ENCODE measurements around the gene CTSA.

The CTSA gene

GRCh38 chr20:45944151-45944964 lies 53.2 kb downstream of the CTSA start:
- Histone ChIP-seq H3K4me1 (ENCODE audit: low read length) (peaks cover 7% of the 10 kb centered on the region), H3K79me2 (ENCODE audit: low read length) (no peaks in the 10 kb centered on the region), H3K36me3 (replicated peaks; ENCODE audit: low read depth, low read length) (peaks cover 84% of the 10 kb centered on the region), H3K9ac (ENCODE audit: low read length) (no peak overlapping the region), H3K4me2 (ENCODE audit: low read length) (no peak overlapping the region), H2AFZ (ENCODE audit: low read depth, low read length) (no peak overlapping the region), H3K27me3 (ENCODE audit: low read depth, low read length) (no peaks in the 10 kb centered on the region), H4K20me1 (ENCODE audit: insufficient read depth, low read length) (no peaks in the 10 kb centered on the region), H3K27ac (ENCODE audit: low read length) (no peak overlapping the region), H3K9me3 (ENCODE audit: insufficient read depth, low read length) (no peaks in the 10 kb centered on the region), H3K4me3 (ENCODE audit: low read length) (no peak overlapping the region)
- no peak for TF ChIP-seq EZH2phosphoT487 (IDR thresholded peaks at IDR 0.05; ENCODE audit: low read depth)
- TF ChIP-seq CTCF (IDR thresholded peaks at IDR 0.05; ENCODE audit: low read depth, low read length) = no peak

- TF ChIP-seq EZH2phosphoT487 (IDR thresholded peaks at IDR 0.05; ENCODE audit: low read depth) (no peak), CTCF (IDR thresholded peaks at IDR 0.05; ENCODE audit: low read depth, low read length) (no peak)
- no peak overlapping the region for H3K27ac ChIP-seq (ENCODE audit: low read length)
Measured at GRCh38 chr20:45944965-45945677, 54.0 kb downstream of the CTSA start.

GRCh38 chr20:45945678-45946148 lies 54.6 kb downstream of the CTSA start:
- H4K20me1 ChIP-seq (ENCODE audit: insufficient read depth, low read length) = no peaks in the 10 kb centered on the region
- peaks cover 7% of the 10 kb centered on the region for H3K4me1 ChIP-seq (ENCODE audit: low read length)
- H3K79me2 ChIP-seq (ENCODE audit: low read length) = no peaks in the 10 kb centered on the region
- H3K9ac ChIP-seq (ENCODE audit: low read length) = no peak overlapping the region
- H3K27ac ChIP-seq (ENCODE audit: low read length) = no peak overlapping the region
- H2AFZ ChIP-seq (ENCODE audit: low read depth, low read length) = no peak overlapping the region
- no peaks in the 10 kb centered on the region for H3K27me3 ChIP-seq (ENCODE audit: low read depth, low read length)
- H3K36me3 ChIP-seq (replicated peaks; ENCODE audit: low read depth, low read length) = peaks cover 83% of the 10 kb centered on the region
- no peak overlapping the region for H3K4me3 ChIP-seq (ENCODE audit: low read length)
- no peak overlapping the region for H3K4me2 ChIP-seq (ENCODE audit: low read length)
- TF ChIP-seq CTCF (IDR thresholded peaks at IDR 0.05; ENCODE audit: low read depth, low read length) = no peak
- TF ChIP-seq EZH2phosphoT487 (IDR thresholded peaks at IDR 0.05; ENCODE audit: low read depth) = no peak
- no peaks in the 10 kb centered on the region for H3K9me3 ChIP-seq (ENCODE audit: insufficient read depth, low read length)

More at GRCh38 chr20:45944965-45945677, 54.0 kb downstream of the CTSA start:
- H2AFZ ChIP-seq (ENCODE audit: low read depth, low read length) = no peak overlapping the region
- H3K79me2 ChIP-seq (ENCODE audit: low read length) = no peaks in the 10 kb centered on the region
- no peaks in the 10 kb centered on the region for H3K9me3 ChIP-seq (ENCODE audit: insufficient read depth, low read length)
- H3K36me3 ChIP-seq (replicated peaks; ENCODE audit: low read depth, low read length) = peaks cover 84% of the 10 kb centered on the region
- H4K20me1 ChIP-seq (ENCODE audit: insufficient read depth, low read length) = no peaks in the 10 kb centered on the region
- H3K4me1 ChIP-seq (ENCODE audit: low read length) = peaks cover 7% of the 10 kb centered on the region
- H3K4me2 ChIP-seq (ENCODE audit: low read length) = no peak overlapping the region
- no peaks in the 10 kb centered on the region for H3K27me3 ChIP-seq (ENCODE audit: low read depth, low read length)
- H3K4me3 ChIP-seq (ENCODE audit: low read length) = no peak overlapping the region
- no peak overlapping the region for H3K9ac ChIP-seq (ENCODE audit: low read length)

Data from OCI-LY3 (cell line).